ENCODE data around the gene TGFBR3.

Gene TGFBR3

GRCh38 chr1:91819038-91819788, 66.7 kb downstream of the TGFBR3 start:
- DNase-seq, result no peak

- DNase-seq, result no peak
Observed at GRCh38 chr1:91818713-91818975, 67.3 kb downstream of the TGFBR3 start.

GRCh38 chr1:91817211-91817905, 68.6 kb downstream of the TGFBR3 start:
- no peak for DNase-seq

- no peak for DNase-seq
Observed at GRCh38 chr1:91816031-91816430, 69.9 kb downstream of the TGFBR3 start.

- no peak for DNase-seq
Observed at GRCh38 chr1:91814448-91814847, 71.5 kb downstream of the TGFBR3 start.

GRCh38 chr1:91813813-91814212, 72.1 kb downstream of the TGFBR3 start:
- DNase-seq, result no peak

GRCh38 chr1:91811363-91812025, 74.5 kb downstream of the TGFBR3 start:
- DNase-seq, result no peak

GRCh38 chr1:91809317-91809716, 76.6 kb downstream of the TGFBR3 start:
- DNase-seq, result no peak

GRCh38 chr1:91807921-91808620, 77.9 kb downstream of the TGFBR3 start:
- no peak for DNase-seq

- DNase-seq, result no peak
Observed at GRCh38 chr1:91806769-91807700, 78.9 kb downstream of the TGFBR3 start.

GRCh38 chr1:91806181-91806768, 79.7 kb downstream of the TGFBR3 start:
- no peak for DNase-seq

GRCh38 chr1:91805311-91805801, 80.6 kb downstream of the TGFBR3 start:
- DNase-seq, result no peak

- DNase-seq, result no peak
Observed at GRCh38 chr1:91804546-91805023, 81.4 kb downstream of the TGFBR3 start.

- no peak for DNase-seq
Observed at GRCh38 chr1:91803847-91804545, 82.0 kb downstream of the TGFBR3 start.

- no peak for DNase-seq
Observed at GRCh38 chr1:91803123-91803522, 82.8 kb downstream of the TGFBR3 start.

GRCh38 chr1:91801496-91802115, 84.3 kb downstream of the TGFBR3 start:
- no peak for DNase-seq

GRCh38 chr1:91799863-91800262, 86.1 kb downstream of the TGFBR3 start:
- DNase-seq, result no peak

GRCh38 chr1:91799159-91799558, 86.8 kb downstream of the TGFBR3 start:
- no peak for DNase-seq

- no peak for DNase-seq
Observed at GRCh38 chr1:91798740-91799139, 87.2 kb downstream of the TGFBR3 start.

GRCh38 chr1:91798241-91798648, 87.7 kb downstream of the TGFBR3 start:
- DNase-seq, result no peak

- DNase-seq, result no peak
Observed at GRCh38 chr1:91797164-91797563, 88.8 kb downstream of the TGFBR3 start.

Data from NCI-H748 treated with DMSO at 0.1 percent for 48 hours (cell line).